Measurements from ENCODE around the gene WASF3. TPM values are rescaled to one million over a fixed set of nuclear protein-coding genes. Genes with fewer than 3 reads are reported as not detected.
"Not testable (repeated sequence)": the region's sequence is repeated elsewhere in the genome, so short reads cannot be mapped to it uniquely, and the experiment has no call there.

The WASF3 gene
- total RNA-seq, 1 donor from 2014 or later, result not detected

DNA sequence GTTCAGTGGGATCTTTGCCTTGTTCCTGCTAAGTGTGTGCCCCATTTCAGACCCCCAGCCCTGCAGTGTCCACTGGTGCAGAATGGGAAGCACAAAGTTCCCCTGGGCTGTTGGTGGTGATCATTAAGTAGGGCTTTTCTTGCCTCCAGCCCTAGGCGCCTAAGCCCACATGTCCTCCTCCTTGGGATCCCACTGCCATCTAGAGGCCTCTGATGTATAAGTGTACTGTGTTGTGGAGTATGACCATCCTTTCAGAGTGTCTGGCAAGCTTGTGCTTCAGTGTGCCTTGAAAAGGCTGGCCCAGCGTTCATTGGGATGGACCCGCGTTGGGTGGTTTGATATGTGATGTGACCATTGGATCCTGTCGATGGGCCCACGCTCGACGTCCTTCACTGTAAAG is 71.2 kb downstream of the WASF3 start:
- intact Hi-C loops (cut with micrococcal nuclease), result loop anchor here (2.0 kb wide), 1 partner anchor 444 kb away; no protein-coding TSS in a partner anchor

DNA sequence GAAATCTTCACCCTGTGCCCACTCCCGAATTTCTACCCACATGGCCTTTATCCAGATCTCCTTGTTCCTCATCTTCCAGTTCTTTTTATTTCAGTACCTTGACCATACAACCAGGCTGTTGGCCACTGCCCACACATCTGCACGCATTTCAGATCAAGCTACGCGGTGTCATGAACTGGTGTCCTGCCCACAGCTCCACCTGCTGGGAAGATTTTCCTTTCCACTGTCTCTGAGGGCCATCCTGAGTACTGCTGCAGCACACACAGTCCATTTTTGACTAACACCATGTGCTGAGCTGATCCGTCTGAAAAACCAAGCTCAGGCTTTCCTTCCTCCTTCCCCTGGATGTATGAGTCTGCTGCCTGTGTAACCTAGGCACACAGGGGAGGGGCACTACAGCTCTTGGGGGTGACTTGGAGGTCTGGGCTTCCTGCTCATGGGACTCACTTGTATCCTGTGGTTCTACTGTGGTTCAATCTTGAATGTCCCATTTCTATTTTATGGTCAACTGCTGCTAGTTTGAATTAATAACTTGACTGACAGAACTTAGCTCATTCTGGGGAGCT is 71.9 kb downstream of the WASF3 start:
- intact Hi-C loops (cut with micrococcal nuclease), result loop anchor here (2.0 kb wide), 1 partner anchor 445 kb away; no protein-coding TSS in a partner anchor

DNA sequence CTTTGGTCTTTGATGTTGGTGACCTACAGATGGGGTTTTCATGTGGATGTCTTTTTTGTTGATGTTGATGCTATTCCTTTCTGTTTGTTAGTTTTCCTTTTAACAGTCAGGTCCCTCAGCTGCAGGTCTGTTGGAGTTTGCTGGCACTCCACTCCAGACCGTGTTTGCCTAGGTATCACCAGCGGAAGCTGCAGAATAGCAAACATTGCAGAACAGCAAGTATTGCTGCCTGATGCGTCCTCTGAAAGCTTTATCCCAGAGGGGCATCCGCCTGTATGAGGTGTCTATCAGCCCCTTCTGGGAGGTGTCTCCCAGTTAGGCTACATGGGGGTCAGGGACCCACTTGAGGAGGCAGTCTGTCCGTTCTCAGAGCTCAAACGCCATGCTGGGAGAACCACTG is 78.2 kb downstream of the WASF3 start:
- intact Hi-C loops (cut with micrococcal nuclease), result not testable (repeated sequence)

- intact Hi-C loops (cut with micrococcal nuclease), result not testable (repeated sequence)
Observed at GRCh38 chr13:26636073-26636472, 78.6 kb downstream of the WASF3 start.

DNA sequence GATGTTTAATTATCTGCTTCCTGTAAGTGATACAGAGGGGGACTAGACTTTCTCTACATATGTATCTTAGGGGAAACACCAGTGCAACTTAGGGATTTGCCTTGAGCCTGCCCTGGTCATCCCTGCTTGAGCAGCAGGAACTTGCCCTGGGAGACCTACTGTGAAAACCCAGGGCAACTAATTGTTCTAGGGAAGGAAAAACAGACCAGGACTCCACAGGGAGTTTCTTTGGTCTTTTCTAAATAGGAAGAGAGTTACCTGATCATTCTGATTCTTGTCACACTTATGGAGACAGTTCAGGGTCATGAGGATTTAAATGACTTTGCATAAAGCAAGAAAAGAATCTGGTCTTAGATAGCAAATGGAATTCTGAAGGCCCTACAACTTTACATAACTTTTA is 89.1 kb downstream of the WASF3 start:
- intact Hi-C loops (cut with micrococcal nuclease), result no loop called here

DNA sequence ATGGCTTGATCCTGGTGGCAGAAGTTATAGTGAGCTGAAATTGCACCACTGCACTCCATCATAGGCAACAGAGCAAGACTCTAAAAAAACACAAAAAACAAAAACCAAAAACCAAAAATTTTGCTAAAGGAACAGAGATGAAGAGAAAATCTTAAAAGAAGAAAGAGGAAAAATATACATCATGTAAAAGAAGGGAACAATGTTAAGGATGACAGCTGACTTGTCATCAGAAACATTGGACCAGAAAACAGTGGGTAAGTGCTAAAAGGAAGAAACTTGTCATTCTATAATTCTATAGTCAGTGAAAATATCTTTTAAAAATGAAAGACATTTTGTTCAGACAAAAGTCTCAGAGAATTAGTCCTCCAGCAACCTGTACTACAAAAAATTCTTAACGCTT is 93.8 kb downstream of the WASF3 start:
- intact Hi-C loops (cut with micrococcal nuclease), result no loop called here

GRCh38 chr13:26653310-26653709 is 95.8 kb downstream of the WASF3 start:
- intact Hi-C loops (cut with micrococcal nuclease), result no loop called here

DNA sequence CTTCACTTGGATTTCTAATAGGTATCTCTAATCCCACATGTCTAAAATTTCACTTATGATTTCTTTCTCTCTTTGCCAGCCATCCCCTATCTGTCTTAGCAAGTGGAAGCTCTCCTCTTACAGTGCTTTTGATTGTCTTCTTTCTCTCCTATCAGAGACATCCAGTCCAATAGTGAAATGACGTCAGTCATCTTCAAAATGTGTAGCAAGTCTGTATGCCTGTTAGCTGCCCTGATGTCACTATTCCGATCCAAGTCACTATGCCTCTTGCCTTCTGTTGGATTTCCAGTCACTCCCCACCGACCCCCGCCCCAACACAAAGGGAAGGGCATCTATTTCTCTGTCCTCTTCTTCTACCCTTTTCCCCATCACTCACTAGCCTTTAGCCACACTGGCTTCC is 96.4 kb downstream of the WASF3 start:
- intact Hi-C loops (cut with micrococcal nuclease), result no loop called here

DNA sequence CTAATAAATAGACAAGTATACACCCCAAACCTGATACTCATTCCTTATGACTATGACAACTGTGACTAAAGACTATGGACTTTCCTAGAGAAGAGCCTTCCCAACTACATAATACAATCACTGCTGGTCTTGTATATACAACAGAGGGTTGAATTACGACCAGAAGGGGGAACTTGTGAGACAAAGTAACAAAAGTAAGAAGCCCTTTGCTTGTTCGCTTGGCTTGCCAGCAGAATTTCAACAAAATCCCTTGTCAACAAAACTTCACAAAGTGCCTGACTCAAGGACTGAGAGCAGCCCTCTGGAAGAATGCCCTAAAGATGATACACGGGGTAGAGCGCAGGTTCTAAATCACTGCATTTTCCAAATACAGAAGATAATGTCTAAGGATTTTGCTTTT is 99.4 kb downstream of the WASF3 start:
- intact Hi-C loops (cut with micrococcal nuclease), result no loop called here

- intact Hi-C loops (cut with micrococcal nuclease), result no loop called here
Observed at GRCh38 chr13:26658448-26659385, 101.2 kb downstream of the WASF3 start.

- intact Hi-C loops (cut with micrococcal nuclease), result no loop called here
Observed at GRCh38 chr13:26660185-26660584, 102.7 kb downstream of the WASF3 start.

DNA sequence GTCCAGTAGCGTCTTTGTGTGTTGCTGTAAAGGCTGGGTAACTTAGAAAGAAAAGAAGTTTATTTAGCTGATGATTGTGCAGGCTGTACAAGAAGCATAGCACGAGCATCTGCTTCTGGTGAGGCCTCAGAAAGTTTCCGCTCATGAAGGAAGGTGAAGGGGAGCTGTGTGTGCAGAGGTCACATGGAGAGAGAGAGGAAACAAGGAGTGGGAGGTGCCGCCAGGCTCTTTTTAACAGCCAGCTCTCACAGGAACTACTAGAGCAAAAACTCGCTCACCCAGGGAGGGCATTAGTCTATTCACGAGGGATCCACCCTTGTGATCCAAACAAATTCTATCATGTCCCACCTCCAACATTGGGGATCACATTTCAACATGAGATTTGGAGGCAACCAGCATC is 103.3 kb downstream of the WASF3 start:
- intact Hi-C loops (cut with micrococcal nuclease), result no loop called here

GRCh38 chr13:26663791-26664190 is 106.3 kb downstream of the WASF3 start:
- intact Hi-C loops (cut with micrococcal nuclease), result no loop called here

GRCh38 chr13:26664286-26664685 is 106.8 kb downstream of the WASF3 start:
- intact Hi-C loops (cut with micrococcal nuclease), result no loop called here

DNA sequence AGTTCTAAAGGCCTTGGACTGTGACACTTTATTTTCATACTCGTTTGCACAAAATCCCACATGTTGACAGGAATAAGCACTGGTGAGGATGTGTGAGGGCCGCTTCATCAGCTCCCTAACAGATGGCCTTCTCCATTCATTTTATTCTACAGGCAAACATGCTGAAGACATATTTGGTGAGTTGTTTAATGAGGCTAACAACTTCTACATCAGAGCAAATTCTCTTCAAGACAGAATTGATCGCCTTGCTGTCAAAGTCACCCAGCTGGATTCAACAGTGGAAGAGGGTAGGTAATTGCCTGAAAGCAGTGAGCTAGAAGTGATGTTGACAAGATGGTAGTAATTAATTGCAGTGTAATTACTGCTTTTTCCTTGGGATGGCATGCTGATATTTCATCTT is 107.4 kb downstream of the WASF3 start:
- intact Hi-C loops (cut with micrococcal nuclease), result no loop called here

DNA sequence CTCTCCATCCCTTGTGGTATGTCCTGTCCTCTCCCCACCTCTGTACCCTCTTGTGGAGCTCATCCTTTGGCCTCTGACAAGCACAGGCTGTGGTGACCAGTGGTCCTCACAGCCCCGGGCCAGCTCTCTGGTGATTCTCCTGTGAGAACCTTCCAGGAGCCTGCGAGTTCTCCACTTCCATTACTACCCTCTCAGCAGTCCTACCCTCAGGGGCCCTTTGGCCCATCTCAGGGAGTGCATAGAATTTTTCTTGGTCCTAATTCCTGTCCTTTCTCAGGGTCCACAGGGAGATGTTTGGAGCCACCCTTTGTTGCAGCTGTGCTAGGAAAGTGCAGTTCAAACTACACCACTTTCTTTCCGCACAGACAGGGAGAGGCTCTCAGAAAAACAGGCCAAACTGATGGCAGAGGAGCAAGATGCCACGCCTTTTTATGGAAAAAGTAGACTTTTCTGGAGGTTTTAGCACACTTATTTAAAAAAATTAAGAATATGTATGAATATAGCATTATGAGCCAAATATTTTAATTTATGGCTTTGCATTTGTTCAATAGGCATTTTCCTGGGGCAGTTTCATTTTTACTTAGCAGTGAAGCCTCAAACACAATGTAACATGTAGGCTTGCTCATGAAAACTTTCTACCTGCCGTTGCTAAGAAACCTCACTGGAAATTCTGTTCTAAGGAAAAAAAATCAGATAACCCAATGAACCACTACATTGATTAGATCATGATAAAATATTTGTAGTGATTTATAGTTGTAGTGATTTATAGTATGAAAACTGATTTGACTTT is 111.1 kb downstream of the WASF3 start:
- intact Hi-C loops (cut with micrococcal nuclease), result no loop called here

GRCh38 chr13:26673890-26674289 is 116.4 kb downstream of the WASF3 start:
- intact Hi-C loops (cut with micrococcal nuclease), result no loop called here

- intact Hi-C loops (cut with micrococcal nuclease), result no loop called here
Observed at GRCh38 chr13:26677156-26677555, 119.7 kb downstream of the WASF3 start.

DNA sequence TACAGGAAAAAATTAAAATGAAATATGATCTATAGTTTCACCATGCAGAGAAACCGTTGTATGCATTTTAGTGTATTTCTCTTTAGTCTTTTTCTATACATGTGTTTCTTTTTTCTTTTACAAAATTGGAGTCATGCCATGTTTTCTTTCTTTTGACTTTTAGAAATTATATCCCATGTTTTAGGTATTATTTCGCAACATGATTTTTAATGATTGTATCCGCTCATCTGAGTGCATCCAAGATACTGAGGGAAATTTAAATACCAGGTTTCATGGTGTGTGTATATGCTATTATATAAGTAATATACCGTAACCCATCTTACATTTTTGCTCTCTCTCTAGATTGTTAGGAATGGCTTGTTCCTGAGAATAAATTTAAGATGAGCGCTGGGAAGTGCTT is 120.8 kb downstream of the WASF3 start:
- intact Hi-C loops (cut with micrococcal nuclease), result no loop called here

- intact Hi-C loops (cut with micrococcal nuclease), result no loop called here
Observed at GRCh38 chr13:26678796-26679195, 121.3 kb downstream of the WASF3 start.

GRCh38 chr13:26679411-26680122 is 122.1 kb downstream of the WASF3 start:
- intact Hi-C loops (cut with micrococcal nuclease), result no loop called here

Data from T-helper 1 cell treated with Interleukin-12 subunit alpha and Interleukin-12 subunit beta and Interleukin-4 antibody, amounts not matched to agents 30 ng/mL and 1 ng/mL, for 36 hours (primary cell).